Measurements from ENCODE around the gene JAKMIP1.

The JAKMIP1 gene

GRCh38 chr4:6178757-6179156 is 21.6 kb downstream of the JAKMIP1 start:
- Mint-ChIP-seq H3K27me3 (no peaks in the 10 kb centered on the region), H3K27ac (ENCODE audit: low read depth) (peak overlapping the region; percentile 97), H3K36me3 (ENCODE audit: insufficient read depth) (peaks cover 30% of the 10 kb centered on the region), H3K9me3 (no peaks in the 10 kb centered on the region), H3K4me1 (peaks cover 76% of the 10 kb centered on the region), H3K4me3 (peak overlapping the region; percentile 59)
- no peak for ATAC-seq (replicated peaks; ENCODE audit: extremely low read depth, poor library complexity, severe bottlenecking)
- no peak for DNase-seq (ENCODE audit: low spot score in 2 of 2)

- Mint-ChIP-seq H3K4me1 (peaks cover 75% of the 10 kb centered on the region), H3K27ac (ENCODE audit: low read depth) (peak overlapping the region; percentile 97)
- ATAC-seq (replicated peaks; ENCODE audit: extremely low read depth, poor library complexity, severe bottlenecking), result peak; percentile 41
Observed at GRCh38 chr4:6177587-6178197, 22.7 kb downstream of the JAKMIP1 start.

GRCh38 chr4:6175426-6175825 is 24.9 kb downstream of the JAKMIP1 start:
- DNase-seq (ENCODE audit: low spot score in 2 of 2) (no peak), ATAC-seq (replicated peaks; ENCODE audit: extremely low read depth, poor library complexity, severe bottlenecking) (no peak)
- peaks cover 10% of the 10 kb centered on the region for H3K9me3 Mint-ChIP-seq
- no peaks in the 10 kb centered on the region for H3K27me3 Mint-ChIP-seq
- no peak overlapping the region for H3K27ac Mint-ChIP-seq (ENCODE audit: low read depth)
- no peak overlapping the region for H3K4me3 Mint-ChIP-seq
- H3K4me1 Mint-ChIP-seq, result peaks cover 75% of the 10 kb centered on the region
- peaks cover 24% of the 10 kb centered on the region for H3K36me3 Mint-ChIP-seq (ENCODE audit: insufficient read depth)

More at GRCh38 chr4:6177587-6178197, 22.7 kb downstream of the JAKMIP1 start:
- Mint-ChIP-seq H3K4me3 (peak overlapping the region; percentile 59), H3K9me3 (no peaks in the 10 kb centered on the region), H3K36me3 (ENCODE audit: insufficient read depth) (peaks cover 26% of the 10 kb centered on the region), H3K27me3 (no peaks in the 10 kb centered on the region)
- DNase-seq (ENCODE audit: low spot score in 2 of 2), result peak; percentile 31 to 81

GRCh38 chr4:6172927-6173200 is 27.5 kb downstream of the JAKMIP1 start:
- Mint-ChIP-seq H3K9me3 (peaks cover 17% of the 10 kb centered on the region), H3K4me3 (peak overlapping the region; percentile 57), H3K4me1 (peaks cover 75% of the 10 kb centered on the region), H3K36me3 (ENCODE audit: insufficient read depth) (peaks cover 26% of the 10 kb centered on the region), H3K27me3 (no peaks in the 10 kb centered on the region), H3K27ac (ENCODE audit: low read depth) (peak overlapping the region; percentile 80)
- ATAC-seq (replicated peaks; ENCODE audit: extremely low read depth, poor library complexity, severe bottlenecking) (no peak), DNase-seq (ENCODE audit: low spot score in 2 of 2) (no peak)

GRCh38 chr4:6172093-6172926 is 28.0 kb downstream of the JAKMIP1 start:
- Mint-ChIP-seq H3K4me1 (peaks cover 75% of the 10 kb centered on the region), H3K9me3 (peaks cover 17% of the 10 kb centered on the region), H3K27me3 (no peaks in the 10 kb centered on the region), H3K36me3 (ENCODE audit: insufficient read depth) (peaks cover 21% of the 10 kb centered on the region), H3K4me3 (peak overlapping the region; percentile 57), H3K27ac (ENCODE audit: low read depth) (peak overlapping the region; percentile 80)
- DNase-seq (ENCODE audit: low spot score in 2 of 2), result no peak
- peak; percentile 79 for ATAC-seq (replicated peaks; ENCODE audit: extremely low read depth, poor library complexity, severe bottlenecking)

GRCh38 chr4:6169239-6169638 is 31.1 kb downstream of the JAKMIP1 start:
- Mint-ChIP-seq H3K4me1 (peaks cover 80% of the 10 kb centered on the region), H3K36me3 (ENCODE audit: insufficient read depth) (peaks cover 21% of the 10 kb centered on the region), H3K27ac (ENCODE audit: low read depth) (peak overlapping the region; percentile 72), H3K4me3 (no peak overlapping the region), H3K9me3 (peaks cover 17% of the 10 kb centered on the region), H3K27me3 (no peaks in the 10 kb centered on the region)
- ATAC-seq (replicated peaks; ENCODE audit: extremely low read depth, poor library complexity, severe bottlenecking) (no peak), DNase-seq (ENCODE audit: low spot score in 2 of 2) (no peak)

GRCh38 chr4:6165766-6166165 is 34.6 kb downstream of the JAKMIP1 start:
- Mint-ChIP-seq H3K36me3 (ENCODE audit: insufficient read depth) (peaks cover 21% of the 10 kb centered on the region), H3K27ac (ENCODE audit: low read depth) (peak overlapping the region; percentile 49), H3K9me3 (peaks cover 11% of the 10 kb centered on the region), H3K4me1 (peaks cover 82% of the 10 kb centered on the region), H3K4me3 (no peak overlapping the region), H3K27me3 (no peaks in the 10 kb centered on the region)
- no peak for ATAC-seq (replicated peaks; ENCODE audit: extremely low read depth, poor library complexity, severe bottlenecking)
- DNase-seq (ENCODE audit: low spot score in 2 of 2), result no peak

- Mint-ChIP-seq H3K4me3 (no peak overlapping the region), H3K27me3 (no peaks in the 10 kb centered on the region), H3K27ac (ENCODE audit: low read depth) (no peak overlapping the region), H3K36me3 (ENCODE audit: insufficient read depth) (peaks cover 11% of the 10 kb centered on the region), H3K4me1 (peaks cover 79% of the 10 kb centered on the region), H3K9me3 (no peaks in the 10 kb centered on the region)
- ATAC-seq (replicated peaks; ENCODE audit: extremely low read depth, poor library complexity, severe bottlenecking) (no peak), DNase-seq (ENCODE audit: low spot score in 2 of 2) (no peak)
Observed at GRCh38 chr4:6162885-6163284, 37.5 kb downstream of the JAKMIP1 start.

GRCh38 chr4:6161921-6162464 is 38.4 kb downstream of the JAKMIP1 start:
- Mint-ChIP-seq H3K27me3 (no peaks in the 10 kb centered on the region), H3K27ac (ENCODE audit: low read depth) (no peak overlapping the region)
- ATAC-seq (replicated peaks; ENCODE audit: extremely low read depth, poor library complexity, severe bottlenecking), result no peak

GRCh38 chr4:6160536-6160935 is 39.8 kb downstream of the JAKMIP1 start:
- peak overlapping the region; percentile 57 for H3K27ac Mint-ChIP-seq (ENCODE audit: low read depth)
- peaks cover 71% of the 10 kb centered on the region for H3K4me1 Mint-ChIP-seq
- no peak for DNase-seq (ENCODE audit: low spot score in 2 of 2)
- H3K4me3 Mint-ChIP-seq, result no peak overlapping the region
- ATAC-seq (replicated peaks; ENCODE audit: extremely low read depth, poor library complexity, severe bottlenecking), result no peak
- H3K27me3 Mint-ChIP-seq, result no peaks in the 10 kb centered on the region
- H3K36me3 Mint-ChIP-seq (ENCODE audit: insufficient read depth), result peaks cover 11% of the 10 kb centered on the region
- H3K9me3 Mint-ChIP-seq, result no peaks in the 10 kb centered on the region

More at GRCh38 chr4:6161921-6162464, 38.4 kb downstream of the JAKMIP1 start:
- Mint-ChIP-seq H3K4me3 (no peak overlapping the region), H3K9me3 (no peaks in the 10 kb centered on the region), H3K36me3 (ENCODE audit: insufficient read depth) (peaks cover 13% of the 10 kb centered on the region), H3K4me1 (peaks cover 79% of the 10 kb centered on the region)
- no peak for DNase-seq (ENCODE audit: low spot score in 2 of 2)

- DNase-seq (ENCODE audit: low spot score in 2 of 2), result no peak
- peaks cover 73% of the 10 kb centered on the region for H3K4me1 Mint-ChIP-seq
- ATAC-seq (replicated peaks; ENCODE audit: extremely low read depth, poor library complexity, severe bottlenecking), result no peak
- H3K27ac Mint-ChIP-seq (ENCODE audit: low read depth), result no peak overlapping the region
- peaks cover 9% of the 10 kb centered on the region for H3K36me3 Mint-ChIP-seq (ENCODE audit: insufficient read depth)
- no peak overlapping the region for H3K4me3 Mint-ChIP-seq
- no peaks in the 10 kb centered on the region for H3K27me3 Mint-ChIP-seq
- H3K9me3 Mint-ChIP-seq, result no peaks in the 10 kb centered on the region
Observed at GRCh38 chr4:6157926-6158325, 42.4 kb downstream of the JAKMIP1 start.

GRCh38 chr4:6155996-6156750 is 44.2 kb downstream of the JAKMIP1 start:
- H3K9me3 Mint-ChIP-seq, result no peaks in the 10 kb centered on the region
- DNase-seq (ENCODE audit: low spot score in 2 of 2) (no peak), ATAC-seq (replicated peaks; ENCODE audit: extremely low read depth, poor library complexity, severe bottlenecking) (no peak)
- H3K27me3 Mint-ChIP-seq, result no peaks in the 10 kb centered on the region
- H3K36me3 Mint-ChIP-seq (ENCODE audit: insufficient read depth), result peaks cover 7% of the 10 kb centered on the region
- peaks cover 76% of the 10 kb centered on the region for H3K4me1 Mint-ChIP-seq
- no peak overlapping the region for H3K4me3 Mint-ChIP-seq
- H3K27ac Mint-ChIP-seq (ENCODE audit: low read depth), result no peak overlapping the region

Measured in central memory CD8-positive, alpha-beta T cell (primary cell).